Amygdala (tissue), 56 donors: Measurements from ENCODE around the gene SLC41A2.
"Not testable (repeated sequence)": the region's sequence is repeated elsewhere in the genome, so short reads cannot be mapped to it uniquely, and the experiment has no call there.

Experiments
- DNase-seq, 56 donors: peaks; one replicate each; lab custom pipeline; 2025; lab: John Stamatoyannopoulos, UW

SLC41A2 gene

DNA sequence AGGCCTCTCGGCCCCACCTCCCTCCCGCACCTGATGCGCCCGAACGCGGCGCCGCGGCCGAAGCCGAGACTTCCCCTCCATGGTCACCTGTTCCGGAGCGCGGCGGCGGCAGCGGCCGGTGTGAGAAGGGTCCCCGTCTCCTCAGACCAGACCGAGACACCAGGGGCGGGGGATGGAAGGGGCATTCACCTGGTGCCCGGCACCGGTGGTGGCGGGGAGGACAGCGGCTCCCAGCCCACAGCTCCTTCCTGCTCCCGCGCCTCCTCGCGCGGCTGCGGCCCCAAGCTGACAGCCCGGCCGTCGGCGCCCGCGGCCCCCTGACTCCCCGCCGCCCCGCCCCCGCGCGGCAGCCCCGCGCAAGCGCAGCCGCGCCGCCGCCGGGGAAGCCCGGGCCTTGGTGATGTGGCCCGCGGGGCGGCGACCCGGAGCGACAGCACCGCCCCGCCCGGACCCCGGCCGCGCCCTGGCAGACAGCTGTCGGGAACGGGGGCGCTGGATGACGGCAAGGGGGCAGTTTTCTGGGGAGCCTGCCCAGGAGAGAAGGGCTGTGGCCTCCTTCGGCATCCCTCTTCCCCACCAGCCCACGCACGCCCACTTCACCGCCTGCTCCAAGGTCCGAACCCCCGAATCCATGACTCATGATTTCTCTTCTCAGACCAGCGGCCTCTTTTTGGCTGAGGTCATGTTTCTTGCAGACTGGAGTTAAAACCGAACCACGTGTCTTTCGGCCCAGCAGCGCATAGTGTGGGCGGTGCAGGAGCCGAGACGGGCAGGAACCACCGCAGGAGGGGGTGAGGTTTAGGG is at the start of gene SLC41A2:
SLC41A2 (minus strand) TSS at position 290 of the 804 bp plus-strand sequence. CDS start 29,763 bp downstream, outside the sequence.
- DNase-seq = peak in 50 of 56 donors; percentile 10 to 82 (median 54)

DNA sequence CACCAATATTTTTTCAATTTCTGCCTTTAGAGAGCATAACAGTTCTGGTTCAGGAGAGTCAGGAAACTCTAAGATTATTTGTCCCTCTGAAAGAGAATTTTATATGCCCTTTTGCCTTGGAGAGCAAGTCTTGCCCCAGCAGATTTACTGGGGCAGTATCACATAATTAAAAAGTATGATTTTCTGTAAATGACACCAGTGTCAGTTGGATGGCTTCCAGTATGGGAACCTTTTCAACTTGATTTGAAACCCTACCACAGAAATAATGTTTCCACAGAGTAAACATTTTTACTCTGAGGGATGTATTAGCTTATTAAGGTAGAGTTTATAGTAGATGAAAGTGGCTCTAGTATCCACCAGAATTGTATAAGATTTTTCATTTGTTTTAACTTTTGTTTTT is 43.4 kb upstream of the SLC41A2 start:
- DNase-seq = no peak

DNA sequence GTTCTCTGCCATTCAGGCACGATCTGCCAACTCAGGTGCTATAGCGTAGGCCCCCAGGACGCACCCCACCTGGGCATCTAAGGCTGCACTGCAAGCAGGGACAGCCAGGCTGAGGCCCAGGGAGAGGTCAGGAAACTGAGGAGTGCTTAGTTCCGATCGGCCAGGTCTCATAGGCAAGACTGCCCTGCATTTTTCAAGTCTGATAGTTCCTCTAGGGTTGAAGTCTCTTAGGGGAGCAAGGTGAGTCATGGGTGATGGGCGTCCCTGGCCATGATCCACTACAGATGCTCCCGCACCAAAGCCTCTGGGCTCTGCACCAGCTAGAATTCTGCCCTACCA is 41.2 kb upstream of the SLC41A2 start:
- DNase-seq = no peak

- peak in 1 of 56 donors; percentile 2 for DNase-seq
Measured at GRCh38 chr12:104998423-104999346, 40.6 kb upstream of the SLC41A2 start.

DNA sequence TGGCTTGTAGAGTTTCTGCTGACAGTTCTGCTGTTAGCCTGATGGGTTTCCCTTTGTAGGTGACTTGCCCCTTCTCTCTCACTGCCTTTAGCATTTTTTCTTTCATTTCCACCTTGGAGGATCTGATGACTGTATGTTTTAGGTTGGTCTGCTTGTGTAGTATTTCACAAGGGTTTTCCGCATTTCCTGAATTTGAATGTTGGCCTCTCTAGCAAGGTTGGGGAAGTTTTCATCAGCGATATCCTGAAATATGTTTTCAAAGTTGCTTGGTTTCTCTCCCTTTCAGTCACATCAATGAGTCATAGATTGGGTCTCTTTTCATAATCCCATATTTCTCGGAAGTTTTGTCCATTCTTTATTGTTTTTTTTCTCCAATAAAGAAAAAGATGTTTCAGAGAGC is 39.5 kb upstream of the SLC41A2 start:
- no peak for DNase-seq

- no peak for DNase-seq
Measured at GRCh38 chr12:104994336-104994735, 36.2 kb upstream of the SLC41A2 start.

DNA sequence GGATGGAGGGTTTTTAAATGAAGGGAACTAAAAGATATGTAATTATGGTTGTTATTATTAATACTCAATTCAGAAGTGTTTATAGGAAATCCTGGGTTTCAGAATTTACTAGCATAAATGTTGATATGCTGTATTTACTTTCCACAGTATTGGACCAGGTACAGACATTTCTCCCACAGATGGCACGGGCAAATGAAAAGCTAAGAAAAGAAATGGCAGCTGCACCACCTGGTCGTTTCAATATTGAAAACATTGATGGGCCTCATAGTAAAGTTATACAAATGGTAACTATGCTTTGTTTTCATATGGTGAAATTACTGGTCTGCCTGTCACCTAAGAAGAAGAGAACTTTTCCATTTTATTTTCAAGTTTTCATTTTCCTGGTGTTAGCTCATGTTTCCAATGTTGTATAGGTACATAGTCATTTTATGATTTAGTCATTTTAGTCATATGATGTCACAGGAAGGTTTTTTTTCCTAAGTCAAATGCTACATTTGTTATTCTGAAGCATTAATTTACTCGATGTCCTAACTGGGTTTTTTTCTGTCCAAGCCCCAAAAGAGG is 33.6 kb upstream of the SLC41A2 start:
- no peak for DNase-seq

DNA sequence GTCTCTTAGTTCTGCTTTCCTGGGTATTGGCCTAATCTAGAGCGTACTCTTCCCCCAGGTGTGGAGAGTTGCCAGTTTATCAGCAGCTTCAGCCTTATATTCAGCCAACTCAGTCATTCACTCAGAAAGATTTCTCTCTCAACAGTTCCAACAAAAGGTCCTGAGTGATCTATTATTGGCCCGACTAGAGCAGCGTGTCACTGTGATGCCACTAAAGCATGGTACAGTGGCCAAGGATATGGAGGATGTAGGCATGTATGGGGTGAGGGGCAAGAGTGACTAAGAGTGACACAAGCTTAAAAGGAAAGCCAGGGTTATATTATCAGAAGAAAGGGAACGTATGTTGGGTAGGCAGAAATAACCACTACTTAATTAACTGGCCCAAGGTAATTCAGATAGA is 32.9 kb upstream of the SLC41A2 start:
- DNase-seq = no peak

GRCh38 chr12:104986022-104986941 is 28.2 kb upstream of the SLC41A2 start, which contains the start of gene NOPCHAP1:
TSS of gene NOPCHAP1 (plus strand) at chr12:104986316. CDS start at chr12:104986353, 37 bp downstream.
- DNase-seq = peak; percentile 34 to 95 (median 86)

DNA sequence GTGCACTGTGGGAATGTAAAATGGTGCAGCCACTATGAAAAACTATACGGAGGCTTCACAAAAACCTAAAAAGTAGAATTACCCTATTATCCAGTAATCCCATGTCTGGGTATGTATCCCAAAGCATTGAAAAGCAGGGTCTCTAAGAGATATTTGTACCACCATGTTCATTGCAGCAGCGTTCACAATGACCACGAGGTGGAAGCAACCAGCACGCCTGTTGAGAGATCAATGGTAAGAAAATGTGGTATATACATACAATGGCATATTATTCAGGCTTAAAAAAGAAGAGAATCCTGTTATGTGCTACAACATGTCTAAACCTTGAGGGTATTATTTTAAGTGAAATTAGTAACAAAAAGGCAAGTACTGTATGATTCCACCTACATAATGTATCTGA is 27.1 kb upstream of the SLC41A2 start:
- DNase-seq = no peak

DNA sequence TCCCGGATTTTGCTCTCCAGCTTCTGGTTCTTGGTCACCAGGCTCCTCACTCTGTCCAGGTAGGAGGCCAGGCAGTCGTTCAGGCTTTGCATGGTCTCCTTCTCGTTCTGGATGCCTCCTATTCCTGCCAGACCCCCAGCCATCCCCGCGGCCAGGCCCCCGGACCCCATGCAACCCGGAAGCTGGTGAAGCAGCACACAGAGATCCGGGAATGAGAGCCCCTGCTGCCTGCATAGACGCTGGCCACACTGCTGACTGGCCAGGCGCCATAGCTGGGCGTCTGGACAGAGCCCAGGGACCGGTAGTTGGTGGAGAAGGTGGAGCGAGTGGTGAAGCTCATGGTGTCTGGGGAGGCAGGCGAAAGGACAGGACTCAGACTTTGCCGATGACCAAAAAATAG is 19.6 kb upstream of the SLC41A2 start:
- not testable (repeated sequence) for DNase-seq

DNA sequence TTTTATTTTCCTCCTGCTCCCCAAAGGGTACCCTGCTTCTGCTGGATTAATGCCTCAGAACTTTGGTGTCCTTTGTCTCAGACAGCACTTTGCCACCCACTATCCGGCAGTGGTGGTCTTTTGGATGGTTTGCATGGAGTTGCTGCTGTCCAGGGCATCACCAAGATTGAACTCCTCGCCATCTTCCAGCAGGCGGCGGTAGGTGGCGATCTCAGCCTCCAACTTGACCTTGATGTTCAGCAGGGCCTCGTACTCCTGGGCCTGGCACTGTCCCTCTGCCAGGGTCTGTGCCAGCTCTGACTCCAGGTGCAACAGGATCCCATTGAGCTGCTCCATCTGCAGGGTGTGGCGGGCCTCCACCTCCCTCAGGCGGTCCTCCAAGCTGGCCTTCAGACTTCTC is 18.6 kb upstream of the SLC41A2 start:
- DNase-seq = no peak

- DNase-seq = no peak
Measured at GRCh38 chr12:104975587-104976343, 17.7 kb upstream of the SLC41A2 start.

GRCh38 chr12:104974626-104975290 is 16.7 kb upstream of the SLC41A2 start:
- DNase-seq = peak in 5 of 56 donors; percentile 7 to 45 (median 18)

- no peak for DNase-seq
Measured at GRCh38 chr12:104973250-104973649, 15.2 kb upstream of the SLC41A2 start.

GRCh38 chr12:104971306-104971705 is 13.2 kb upstream of the SLC41A2 start:
- no peak for DNase-seq

- no peak for DNase-seq
Measured at GRCh38 chr12:104969343-104969742, 11.3 kb upstream of the SLC41A2 start.

- no peak for DNase-seq
Measured at GRCh38 chr12:104966677-104967076, 8.6 kb upstream of the SLC41A2 start.

- DNase-seq = no peak
Measured at GRCh38 chr12:104964856-104965205, 6.7 kb upstream of the SLC41A2 start.
